HG03469 (cell line): ENCODE data around the gene KRTAP17-1.
"Not testable (repeated sequence)": the region's sequence is repeated elsewhere in the genome, so short reads cannot be mapped to it uniquely, and the experiment has no call there.

Experiments
- ATAC-seq: cut with Tn5 transposase; IDR thresholded peaks from one replicate; pipeline ENCODE4 v1.9.1; 2021; ENCODE audit warnings: mild to moderate bottlenecking, moderate library complexity, moderate number of reproducible peaks; ENCODE audit not compliant: unreplicated experiment

Gene KRTAP17-1, protein sequence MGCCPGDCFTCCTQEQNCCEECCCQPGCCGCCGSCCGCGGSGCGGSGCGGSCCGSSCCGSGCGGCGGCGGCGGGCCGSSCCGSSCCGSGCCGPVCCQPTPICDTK

DNA sequence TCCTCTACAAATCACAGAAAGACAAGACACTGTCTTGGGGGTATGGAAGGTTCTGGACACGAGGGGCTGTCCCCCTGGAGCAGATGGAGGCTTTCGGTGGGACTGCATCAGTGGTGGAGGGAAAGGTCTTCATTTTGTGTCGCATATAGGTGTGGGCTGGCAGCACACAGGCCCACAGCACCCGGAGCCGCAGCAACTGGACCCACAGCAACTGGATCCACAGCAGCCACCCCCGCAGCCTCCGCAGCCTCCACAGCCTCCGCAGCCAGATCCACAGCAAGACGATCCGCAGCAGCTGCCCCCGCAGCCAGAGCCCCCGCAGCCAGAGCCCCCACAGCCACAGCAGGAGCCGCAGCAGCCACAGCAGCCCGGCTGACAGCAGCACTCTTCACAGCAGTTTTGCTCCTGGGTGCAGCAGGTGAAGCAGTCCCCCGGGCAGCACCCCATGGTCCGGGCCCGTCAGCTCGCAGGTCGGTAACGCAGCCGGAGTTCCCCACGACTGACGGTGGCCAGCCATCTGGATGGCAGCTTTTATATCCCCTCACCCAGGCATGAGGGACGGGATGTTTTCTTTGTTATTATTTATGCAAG lies at the start of gene KRTAP17-1:
Gene KRTAP17-1 (minus strand): TSS at position 507 of the 591 bp plus-strand sequence. CDS start 60 bp downstream, at position 447.
- no peak for ATAC-seq

DNA sequence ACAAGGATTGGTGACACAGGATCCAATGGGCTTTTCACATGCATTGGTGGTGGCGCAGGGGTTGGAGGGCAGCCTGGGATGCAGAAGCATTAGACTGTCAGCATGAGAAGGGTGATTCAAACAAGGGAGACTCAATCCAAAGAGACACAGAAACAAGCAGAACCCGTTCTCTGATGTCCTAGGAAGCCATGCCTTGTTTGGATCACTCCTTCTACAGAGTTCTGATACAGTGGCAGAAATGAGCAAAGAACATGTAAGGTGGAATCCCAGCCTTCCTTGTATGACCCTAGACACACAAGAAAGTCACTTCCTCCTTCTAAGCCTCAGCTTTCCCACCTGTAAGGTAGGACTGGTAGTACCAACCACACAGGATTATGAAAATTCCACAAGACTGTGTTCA lies 48.4 kb upstream of the KRTAP17-1 start:
- ATAC-seq: no peak

DNA sequence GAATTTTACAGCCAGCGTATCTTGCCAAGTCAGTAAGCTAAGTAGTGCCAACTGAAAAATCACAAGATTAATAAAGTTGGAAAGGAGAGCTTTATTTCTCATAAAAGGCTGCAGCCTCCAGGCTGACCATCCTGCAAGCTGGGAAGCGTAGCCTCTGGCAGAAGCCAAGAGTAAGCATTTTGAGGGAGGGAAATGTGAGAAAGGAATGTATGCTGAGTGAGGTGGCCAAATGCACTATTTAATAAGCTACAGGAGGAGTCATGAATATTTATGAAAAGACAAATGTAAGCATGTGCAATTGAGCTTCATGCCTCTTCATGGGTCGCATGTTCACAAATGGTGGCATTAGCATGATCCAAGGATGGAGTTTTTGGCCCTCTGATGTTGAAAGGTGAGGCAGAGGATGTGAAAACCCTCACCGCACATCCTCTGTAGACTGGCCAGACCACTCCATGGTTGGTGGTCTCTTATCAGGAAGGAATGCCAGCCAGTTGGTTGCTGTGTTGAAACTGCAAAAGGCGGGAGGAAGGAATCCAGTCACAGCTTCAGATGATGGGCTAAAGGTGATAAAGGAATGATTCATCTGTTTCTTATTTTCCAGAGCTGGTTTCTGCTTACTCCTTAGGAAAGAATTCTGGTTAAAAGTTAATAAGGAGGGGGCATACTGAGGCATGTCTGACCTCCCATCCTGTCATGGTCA lies 44.9 kb upstream of the KRTAP17-1 start:
- ATAC-seq: no peak

DNA sequence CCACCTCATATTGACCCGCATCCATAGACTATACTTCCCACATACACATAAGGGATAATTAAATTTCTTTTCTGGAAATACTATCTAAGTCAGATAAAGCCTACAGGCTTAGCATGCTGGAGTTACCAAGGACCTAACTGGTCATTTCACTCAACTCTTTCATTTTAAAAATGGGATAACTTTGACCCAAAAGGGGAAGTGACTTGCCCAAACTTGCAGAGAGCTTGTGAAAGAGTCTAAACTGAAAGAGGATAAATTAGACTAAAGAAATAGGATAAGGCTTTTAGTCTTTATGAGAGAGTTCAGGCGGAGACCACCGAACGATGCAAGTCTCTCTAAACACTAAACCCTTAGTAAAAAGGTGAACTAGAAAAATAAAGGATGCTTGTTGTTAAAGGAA lies 39.0 kb upstream of the KRTAP17-1 start:
- no peak for ATAC-seq

DNA sequence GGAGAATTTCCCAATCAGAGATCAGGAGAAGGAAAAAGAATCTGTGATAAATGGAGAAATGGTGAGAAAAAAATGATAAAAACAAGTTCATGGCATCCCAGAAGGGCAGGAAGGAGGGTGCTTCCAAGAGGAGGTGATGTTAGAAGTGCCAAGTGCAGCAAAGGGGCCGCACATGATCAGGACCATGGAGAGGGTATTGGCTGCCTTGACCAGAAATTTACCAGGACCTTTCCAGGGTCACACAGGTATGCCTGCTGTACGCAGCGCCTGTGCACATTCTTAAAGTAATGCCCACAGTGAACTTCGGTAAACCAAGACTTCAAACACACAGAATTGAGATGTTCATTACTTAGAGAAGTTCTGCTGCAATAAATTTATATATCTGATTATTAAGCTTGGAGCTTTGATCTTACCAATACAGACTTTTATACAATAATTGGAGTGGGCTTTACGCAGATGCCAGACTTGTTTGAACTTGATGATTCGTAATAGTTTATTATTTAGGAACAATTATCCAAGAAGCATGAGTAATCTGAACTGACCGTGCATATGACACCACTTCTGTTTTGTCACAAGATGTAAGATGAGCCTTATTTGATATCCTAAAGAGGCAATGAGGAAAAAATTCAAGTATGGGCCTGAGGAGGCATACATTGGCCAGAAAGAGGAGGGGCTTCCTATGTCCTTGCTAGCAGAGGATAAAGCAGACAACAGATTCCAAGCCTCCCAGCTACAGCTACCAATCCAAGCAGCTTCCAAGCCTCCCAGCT lies 37.3 kb upstream of the KRTAP17-1 start:
- no peak for ATAC-seq

DNA sequence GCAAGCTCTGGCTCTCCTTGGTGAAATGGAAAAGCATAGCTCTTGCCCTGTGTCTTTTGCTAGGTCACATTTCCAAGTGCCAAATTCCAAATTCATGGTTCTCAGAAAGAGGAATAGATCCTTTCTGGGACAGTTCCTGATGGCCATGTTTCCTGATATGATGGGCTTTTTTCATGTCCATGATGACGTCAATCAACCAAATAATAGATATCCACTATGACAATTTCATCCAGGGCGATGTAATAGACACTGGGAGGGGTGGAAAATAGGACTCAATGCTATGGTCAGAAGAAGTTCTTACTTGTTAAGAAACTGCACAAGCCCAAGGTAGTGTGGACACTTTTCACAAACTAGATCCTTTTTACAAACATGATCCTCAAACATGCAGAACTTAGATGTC lies 35.7 kb upstream of the KRTAP17-1 start:
- no peak for ATAC-seq

DNA sequence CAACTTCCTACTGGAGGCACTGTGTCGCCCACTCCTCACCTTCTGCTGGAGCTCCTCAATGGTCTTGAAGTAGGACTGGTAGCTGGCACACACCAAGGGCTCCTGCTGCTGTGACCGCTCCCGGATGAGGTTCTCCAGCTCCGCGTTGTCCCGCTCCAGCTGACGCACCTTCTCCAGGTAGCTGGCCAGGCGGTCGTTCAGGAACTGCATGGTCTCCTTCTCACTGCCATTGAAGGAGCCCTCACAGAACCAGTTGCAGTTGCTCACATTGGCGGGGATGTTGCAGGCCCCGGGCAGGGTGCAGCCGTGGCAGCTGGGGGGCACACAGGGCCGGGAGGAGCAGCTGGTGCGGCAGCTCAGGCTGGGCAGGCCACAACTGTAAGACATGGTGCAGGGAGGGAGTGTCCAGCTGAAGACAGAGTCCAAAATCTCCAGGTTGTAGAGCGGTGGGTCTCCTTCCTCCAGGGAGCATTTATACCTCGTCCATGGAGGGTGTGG lies 34.9 kb upstream of the KRTAP17-1 start, which contains the start of gene KRT33A:
Gene KRT33A (minus strand): TSS at position 448 of the 498 bp plus-strand sequence. CDS start 61 bp downstream, at position 387.
- ATAC-seq: not testable (repeated sequence)

DNA sequence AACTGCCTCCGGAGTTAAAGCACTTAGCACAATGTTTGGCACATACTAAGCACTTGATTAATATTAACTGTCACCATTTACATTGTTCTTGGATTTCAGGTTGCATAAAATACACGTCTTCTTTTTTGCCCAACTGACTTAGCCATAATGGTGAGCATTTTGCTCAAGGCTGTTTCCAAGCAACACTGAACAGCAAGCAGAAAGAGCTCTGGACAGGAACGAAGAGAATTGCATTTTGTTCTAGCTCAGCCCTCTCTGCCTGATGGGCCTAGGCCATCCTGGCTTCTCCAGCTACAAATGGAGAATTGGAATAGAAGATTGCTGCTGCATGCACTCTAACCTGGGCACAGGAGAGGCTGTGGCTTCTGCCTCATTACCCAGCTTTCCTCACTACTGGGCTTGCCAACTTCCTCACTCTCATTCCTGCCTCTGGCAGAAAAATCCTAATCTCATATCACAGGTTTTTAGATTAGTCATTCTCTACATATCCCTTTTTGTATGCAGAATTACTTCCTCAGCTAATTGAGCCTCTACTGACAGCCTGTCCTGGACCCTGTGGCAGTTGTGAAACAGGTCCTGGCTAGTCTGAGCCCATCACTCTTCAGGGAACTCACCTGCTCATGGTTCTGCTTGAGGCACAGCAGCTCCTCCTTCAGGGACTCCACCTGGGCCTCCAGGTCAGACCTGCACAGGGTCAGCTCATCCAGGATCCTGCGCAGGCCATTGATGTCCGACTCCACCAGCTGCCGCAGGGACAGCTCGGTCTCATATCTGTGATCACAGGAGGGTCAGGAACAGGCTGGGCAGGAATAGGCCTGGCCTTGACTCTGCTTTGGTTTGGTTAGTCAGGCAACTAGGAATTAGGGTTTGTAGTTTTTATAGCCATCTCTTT lies 32.6 kb upstream of the KRTAP17-1 start:
- no peak for ATAC-seq

DNA sequence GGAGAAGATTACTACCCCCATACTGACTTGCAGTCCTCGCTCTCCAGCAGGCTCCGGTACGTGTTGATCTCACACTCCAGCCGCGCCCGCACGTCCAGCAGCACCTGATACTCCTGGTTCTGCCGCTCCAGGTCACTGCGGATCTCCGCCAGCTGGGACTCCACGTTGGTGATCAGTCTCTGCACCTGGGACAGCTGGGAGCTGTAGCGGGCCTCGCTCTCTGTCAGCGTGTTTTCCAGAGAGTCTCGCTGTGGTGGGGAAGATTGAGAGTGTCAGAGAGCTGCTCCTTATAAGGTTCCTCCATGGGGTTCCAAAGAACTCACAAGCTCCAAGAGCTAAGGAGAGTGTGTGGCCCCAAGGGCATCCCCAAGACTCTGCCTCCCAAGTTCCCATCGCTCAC lies 30.9 kb upstream of the KRTAP17-1 start:
- not testable (repeated sequence) for ATAC-seq

DNA sequence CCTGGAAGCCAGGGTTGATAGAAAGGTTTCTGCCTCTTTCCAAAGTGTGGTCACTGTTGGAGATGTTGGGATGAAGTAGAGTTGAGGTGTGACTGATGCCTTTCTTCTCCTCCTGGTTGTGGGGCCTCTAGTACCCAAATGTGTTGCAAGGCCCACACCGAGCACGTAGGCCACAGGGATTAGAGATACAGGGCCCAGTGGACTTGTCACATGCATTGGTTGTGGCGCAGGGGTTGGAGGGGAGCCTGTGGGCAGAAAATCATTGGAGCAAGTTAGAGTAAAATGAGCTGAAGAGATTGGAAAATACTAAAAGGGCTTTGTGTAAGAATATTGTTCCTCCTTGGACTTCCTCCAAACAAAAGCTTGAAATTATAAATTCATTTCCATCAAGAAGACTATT lies 30.5 kb upstream of the KRTAP17-1 start:
- ATAC-seq: no peak

DNA sequence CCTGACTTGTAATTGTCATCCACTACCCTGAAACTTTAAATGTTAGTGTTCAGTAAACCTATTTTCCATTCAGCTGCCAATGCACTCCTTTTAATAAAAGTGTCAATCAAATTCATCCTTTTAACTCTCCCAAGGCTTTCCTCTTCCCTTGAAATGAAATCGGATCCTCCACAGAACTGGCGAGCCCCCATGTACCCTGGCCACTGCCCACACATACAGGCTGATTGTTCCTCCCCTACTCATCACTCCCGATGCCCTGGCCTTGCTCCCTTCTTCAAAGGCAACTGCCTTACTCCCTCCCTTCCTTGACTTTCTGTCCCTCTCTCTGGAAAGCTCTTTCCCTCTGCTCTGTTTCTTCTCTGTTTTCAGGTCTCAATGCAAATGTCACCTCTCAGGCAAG lies 27.5 kb upstream of the KRTAP17-1 start:
- ATAC-seq: no peak

DNA sequence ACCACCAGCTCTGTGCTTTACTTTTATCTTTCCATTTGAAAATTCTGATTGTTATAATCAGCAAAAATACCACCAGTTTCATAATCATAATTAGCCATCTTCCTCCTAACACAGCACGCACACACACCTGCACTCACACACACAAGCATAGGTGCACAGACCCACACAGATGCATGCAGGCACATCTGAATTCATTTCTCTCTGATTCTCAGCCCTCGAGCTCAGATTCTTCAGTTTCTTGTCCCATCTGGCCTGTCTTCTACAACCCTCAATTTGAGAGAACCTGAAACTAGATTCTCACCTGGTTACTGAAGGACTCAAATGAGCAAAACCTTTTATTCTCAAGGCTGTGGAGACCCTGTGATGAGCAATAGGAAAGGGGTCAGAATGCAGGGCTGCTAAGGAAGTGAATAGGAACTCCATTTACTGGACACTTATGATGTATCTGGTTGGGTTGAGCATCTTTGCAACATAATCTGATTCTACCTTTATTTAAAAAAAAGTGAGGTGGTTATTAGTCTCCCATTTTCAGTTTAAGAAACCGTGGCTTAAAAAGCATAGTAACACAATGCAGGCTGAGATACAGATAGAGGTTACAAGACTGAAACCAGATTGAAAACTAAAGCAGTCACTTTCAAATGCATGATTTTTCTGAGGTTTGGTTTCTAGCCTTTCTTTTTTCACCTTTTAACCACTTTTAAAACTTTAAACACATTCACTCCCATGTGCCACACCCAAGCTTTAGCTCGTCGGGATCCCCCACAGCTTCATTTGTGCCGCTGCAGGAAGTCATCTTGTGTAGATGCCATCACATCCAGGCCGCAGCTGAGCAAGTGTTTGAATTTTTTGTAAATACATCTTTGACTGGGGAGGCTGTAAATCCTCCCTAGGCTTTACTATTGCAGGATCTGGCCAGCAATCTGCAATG lies 25.7 kb upstream of the KRTAP17-1 start:
- no peak for ATAC-seq

DNA sequence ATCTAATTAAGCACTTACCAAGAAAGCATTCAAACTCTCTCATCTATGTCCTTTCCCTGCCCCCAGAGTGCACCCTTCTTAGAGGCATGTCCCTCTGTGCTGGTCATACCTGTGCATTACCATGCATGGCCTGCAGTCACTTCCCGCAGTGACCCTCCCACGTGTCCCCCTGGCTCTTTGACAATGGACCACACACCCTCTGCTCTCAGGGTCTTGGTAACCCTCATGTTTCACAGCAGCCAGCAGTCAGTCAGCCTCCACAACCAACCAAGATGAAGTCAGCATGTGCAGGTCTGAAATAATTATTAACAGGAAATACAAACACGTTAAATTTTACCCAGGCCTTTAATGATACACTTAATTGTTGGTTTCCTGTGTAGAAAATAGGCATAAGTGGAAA lies 25.0 kb upstream of the KRTAP17-1 start:
- no peak for ATAC-seq

DNA sequence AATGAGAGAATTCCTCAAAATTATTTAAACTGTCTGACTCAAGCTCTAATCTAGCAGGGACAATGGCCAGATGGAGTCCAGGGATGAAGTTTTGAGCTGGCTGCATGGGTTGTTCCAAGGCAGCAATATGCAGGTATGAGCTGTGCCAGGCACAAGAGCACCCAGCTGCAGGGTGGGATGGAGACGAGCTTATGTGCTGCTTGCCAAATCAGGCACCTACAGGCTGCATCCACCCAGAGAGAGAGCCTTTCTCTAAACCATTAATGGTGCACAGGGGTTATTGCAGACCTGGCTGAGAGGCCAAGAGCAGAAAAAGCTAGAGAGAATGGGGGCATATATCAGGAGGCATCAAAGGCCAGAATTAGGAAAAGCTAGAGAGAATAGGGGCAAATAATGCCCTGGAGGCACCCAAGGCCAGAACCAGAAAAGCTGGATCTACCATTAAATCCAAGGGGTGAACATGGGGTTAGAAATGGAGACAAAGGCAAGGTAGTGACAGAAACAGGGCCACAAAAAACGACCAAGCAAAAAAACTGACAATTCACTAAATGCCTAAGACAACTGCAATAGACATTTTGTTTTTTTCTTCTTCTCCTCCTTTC lies 24.2 kb upstream of the KRTAP17-1 start:
- no peak for ATAC-seq

DNA sequence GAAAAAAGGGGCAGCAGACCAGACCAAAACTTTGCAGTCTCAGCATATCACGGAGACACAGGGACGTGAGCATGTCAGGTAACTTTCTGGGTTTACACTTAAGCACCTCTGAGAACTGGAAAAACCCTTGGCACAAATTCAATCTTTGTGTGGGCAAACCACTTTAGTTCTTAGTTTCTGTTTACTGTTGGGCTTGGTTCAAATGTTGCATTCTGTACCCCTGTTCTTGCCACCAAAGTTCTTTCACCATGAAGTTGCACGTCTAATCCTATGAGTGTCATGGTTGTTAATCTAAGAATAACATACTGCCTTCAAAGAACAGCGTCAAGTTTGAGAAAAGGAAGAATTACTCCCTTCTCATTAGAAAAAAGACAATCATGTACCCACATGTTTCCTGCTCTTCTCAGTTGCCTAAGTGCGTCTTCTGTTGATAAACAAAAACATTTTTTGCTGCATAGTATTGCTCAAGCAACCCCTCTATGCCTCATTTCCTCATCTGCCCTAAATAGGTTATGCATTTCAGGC lies 23.5 kb upstream of the KRTAP17-1 start:
- no peak for ATAC-seq

DNA sequence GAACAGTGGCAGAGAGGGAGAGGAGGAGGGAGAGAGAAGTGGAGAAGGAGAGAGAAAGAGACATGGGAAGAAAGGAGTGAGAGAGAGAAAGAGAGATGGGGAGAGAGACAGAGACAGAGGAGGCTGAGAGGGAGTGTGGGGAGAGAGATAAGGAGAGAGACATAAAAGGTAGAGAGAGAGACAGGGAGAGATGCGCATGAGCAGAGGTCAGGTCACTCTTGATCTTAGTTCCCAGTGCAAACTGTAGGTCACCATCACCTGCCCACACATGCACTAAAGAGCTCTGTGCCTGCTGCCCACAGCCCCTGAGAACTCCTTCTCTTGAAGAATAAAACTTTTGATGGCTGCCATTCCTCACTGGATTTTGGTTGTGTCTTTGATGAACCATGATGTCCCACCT lies 20.2 kb upstream of the KRTAP17-1 start:
- no peak for ATAC-seq

DNA sequence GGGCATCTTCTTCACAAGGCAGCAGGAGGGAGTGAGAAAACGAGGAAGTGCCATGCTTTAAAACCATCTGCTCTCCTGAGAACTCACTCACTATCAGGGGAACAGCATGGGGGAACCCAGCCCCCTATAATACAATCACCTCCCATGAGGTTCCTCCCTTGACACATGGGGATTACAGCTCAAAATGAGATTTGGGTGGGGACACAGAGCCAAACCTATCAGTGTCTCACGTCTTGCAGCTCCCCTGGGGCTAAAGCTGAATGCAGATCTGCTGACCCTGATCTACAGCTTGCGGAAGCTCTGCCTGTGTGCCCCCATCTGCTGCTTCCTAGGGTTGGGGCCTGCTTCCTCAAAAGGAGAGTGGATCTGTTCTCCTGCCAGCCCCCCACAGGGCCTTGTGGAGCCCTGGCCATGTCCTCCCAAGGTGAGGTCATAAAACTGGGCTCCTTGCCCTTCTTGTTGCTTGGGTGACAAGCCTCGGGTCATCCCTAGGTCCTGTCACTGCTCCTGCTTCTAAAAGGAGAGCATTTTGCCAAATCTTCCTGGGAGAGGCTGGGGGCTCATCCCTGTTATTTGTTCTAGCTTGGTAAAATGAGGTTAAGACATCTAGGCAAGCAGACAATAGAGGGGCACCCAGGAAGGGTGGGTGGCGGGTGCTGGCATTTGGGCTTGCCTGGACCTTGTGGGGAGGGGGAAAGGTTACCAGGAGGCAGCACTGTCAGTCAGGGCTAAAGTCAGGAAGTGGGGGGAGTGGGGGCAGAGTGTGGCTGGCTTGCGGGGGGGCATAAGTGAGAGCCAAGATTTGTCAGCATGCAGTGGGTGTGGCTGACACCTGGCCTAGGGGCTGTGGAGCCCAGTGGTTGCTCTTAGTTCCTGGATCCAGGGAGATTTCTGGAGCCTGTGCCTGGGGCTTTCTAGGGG lies 19.1 kb upstream of the KRTAP17-1 start:
- no peak for ATAC-seq

DNA sequence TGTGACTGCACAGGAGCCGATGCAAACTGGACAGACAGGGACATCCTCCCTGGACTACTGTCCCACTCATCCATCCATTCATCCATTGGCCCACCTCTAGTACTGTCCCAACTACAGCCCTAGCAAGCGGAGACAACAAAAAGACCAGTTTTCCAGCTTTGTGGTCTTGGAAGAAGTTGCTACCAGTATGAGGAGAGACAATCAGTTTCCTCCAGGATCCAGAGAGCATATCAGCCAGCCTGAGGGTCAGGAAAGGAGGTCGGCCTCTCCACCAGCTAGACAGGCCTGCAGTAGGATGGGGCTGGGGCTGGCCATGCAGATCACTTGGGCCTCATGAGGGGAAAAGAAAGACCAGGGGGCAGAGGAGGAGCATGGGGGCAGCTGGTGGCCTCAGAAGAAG lies 18.3 kb upstream of the KRTAP17-1 start:
- ATAC-seq: no peak
